Osteoblast (primary cell): ENCODE measurements around the gene APEX1. TPM values are rescaled to one million over a fixed set of nuclear protein-coding genes. Genes with fewer than 3 reads are reported as not detected.

Source experiments
- DNase-seq: peaks from one replicate; pipeline ENCODE4 v3.0.0; 2011; ENCODE audit warnings: low spot score, mixed read lengths; ENCODE audit not compliant: insufficient read length; ENCODE audit errors: missing footprints
- H2AFZ ChIP-seq: 2 replicates; pipeline ENCODE4 v1.6.0; 2011; ENCODE audit warnings: mild to moderate bottlenecking, low read length
- H3K27ac ChIP-seq: 2 replicates; pipeline ENCODE4 v1.5.1; 2011; ENCODE audit warnings: mild to moderate bottlenecking, low read depth, low read length, moderate library complexity
- H3K27me3 ChIP-seq: 2 replicates; pipeline ENCODE4 v1.6.0; 2012; ENCODE audit warnings: mild to moderate bottlenecking, control low read depth, inconsistent platforms, low read length, moderate library complexity; ENCODE audit not compliant: insufficient read depth
- H3K36me3 ChIP-seq: 2 replicates; pipeline ENCODE4 v1.5.1; 2011; ENCODE audit warnings: mild to moderate bottlenecking, low read length, control low read depth, moderate library complexity; ENCODE audit not compliant: insufficient read depth
- H3K4me1 ChIP-seq: 2 replicates; pipeline ENCODE4 v1.5.1; 2011; ENCODE audit warnings: mild to moderate bottlenecking, low read length, control low read depth, moderate library complexity; ENCODE audit not compliant: insufficient read depth
- H3K4me2 ChIP-seq: 2 replicates; pipeline ENCODE4 v1.6.0; 2011; ENCODE audit warnings: mild to moderate bottlenecking, low read length; ENCODE audit not compliant: insufficient read depth
- H3K4me3 ChIP-seq: fragments of 200-600 bp; sonication (generic); 3 replicates; pipeline ENCODE4 v1.5.1; 2012; ENCODE audit warnings: mild to moderate bottlenecking, low read length, inconsistent platforms; ENCODE audit not compliant: insufficient read depth
- H3K79me2 ChIP-seq: 2 replicates; pipeline ENCODE4 v1.6.0; 2012; ENCODE audit warnings: mild to moderate bottlenecking, low read length, control low read depth, inconsistent platforms; ENCODE audit not compliant: insufficient read depth
- H3K9me3 ChIP-seq: 2 replicates; pipeline ENCODE4 v1.5.1; 2011; ENCODE audit warnings: low read depth, low read length, control low read depth
- H4K20me1 ChIP-seq: 2 replicates; pipeline ENCODE4 v1.6.0; 2012; ENCODE audit warnings: mild to moderate bottlenecking, low read length, control low read depth; ENCODE audit not compliant: insufficient read depth
- CTCF ChIP-seq: IDR thresholded peaks from 2 replicates; pipeline ENCODE4 v1.5.1; 2011; ENCODE audit warnings: mild to moderate bottlenecking, low read depth, low read length, moderate library complexity; ENCODE audit errors: extremely low read depth
- total RNA-seq: library from RNA; depleted of rRNA; stranded (reverse); fragments of >200 nt; gene quantifications from 2 replicates; pipeline ENCODE4 v1.2.3, GENCODE V29; 2012

The APEX1 gene
- total RNA-seq, 1 donor: 74.9 TPM

GRCh38 chr14:20417250-20418186 lies 37.5 kb upstream of the APEX1 start:
- TF ChIP-seq CTCF: no peak
- no peak for DNase-seq

DNA sequence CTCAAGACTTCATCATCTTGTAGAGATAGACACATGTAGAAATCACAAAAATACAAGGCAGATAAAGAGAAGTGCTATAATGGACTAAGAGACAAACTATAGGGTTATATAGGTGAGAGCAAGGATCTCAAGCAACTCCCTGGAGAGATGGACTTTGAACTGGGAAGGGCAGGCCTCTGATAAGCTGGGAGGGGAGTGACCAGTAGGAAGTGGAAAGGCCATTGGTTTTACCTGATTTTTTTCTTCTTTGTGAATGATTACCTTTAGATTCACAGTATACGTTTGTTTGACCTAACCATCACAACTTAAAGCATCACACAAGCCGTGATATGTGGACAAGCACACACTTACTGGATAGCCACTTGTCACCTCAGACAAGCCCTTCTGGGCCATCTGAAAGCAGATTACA lies 36.5 kb upstream of the APEX1 start:
- Histone ChIP-seq H3K27ac (no peak overlapping the region), H3K4me2 (no peak overlapping the region), H3K79me2 (no peaks in the 10 kb centered on the region), H2AFZ (no peak overlapping the region), H3K27me3 (no peaks in the 10 kb centered on the region), H3K4me1 (peaks cover 2% of the 10 kb centered on the region), H3K9me3 (no peaks in the 10 kb centered on the region), H3K4me3 (no peak overlapping the region), H4K20me1 (no peaks in the 10 kb centered on the region), H3K36me3 (no peaks in the 10 kb centered on the region)
- DNase-seq: no peak
- TF ChIP-seq CTCF: no peak

More at GRCh38 chr14:20417250-20418186, 37.5 kb upstream of the APEX1 start:
- H2AFZ ChIP-seq: no peak overlapping the region
- no peak overlapping the region for H3K4me2 ChIP-seq
- no peaks in the 10 kb centered on the region for H3K36me3 ChIP-seq
- H3K4me3 ChIP-seq: no peak overlapping the region
- H3K4me1 ChIP-seq: peaks cover 2% of the 10 kb centered on the region
- H3K79me2 ChIP-seq: peaks cover under 1% of the 10 kb centered on the region
- H4K20me1 ChIP-seq: no peaks in the 10 kb centered on the region
- H3K27me3 ChIP-seq: no peaks in the 10 kb centered on the region
- no peak overlapping the region for H3K27ac ChIP-seq
- no peaks in the 10 kb centered on the region for H3K9me3 ChIP-seq

DNA sequence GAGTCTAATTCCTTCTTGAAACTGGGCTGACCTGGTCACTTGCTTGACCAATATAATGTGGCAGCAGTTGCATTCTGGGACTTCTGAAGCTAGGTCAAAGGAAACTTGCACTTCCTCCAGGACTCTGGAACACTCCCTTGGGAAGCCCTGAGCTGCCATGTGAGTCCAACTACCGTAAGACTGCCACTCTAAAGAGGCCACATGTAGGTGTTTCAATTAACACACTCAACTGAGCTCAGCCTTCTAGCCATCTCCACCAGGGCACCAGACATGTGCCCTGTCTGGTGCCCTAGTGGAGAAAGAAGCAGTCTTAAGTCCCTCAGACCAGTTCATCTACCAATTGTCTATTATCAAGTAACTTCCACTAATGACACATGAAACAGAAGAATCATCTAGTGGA lies 35.6 kb upstream of the APEX1 start:
- DNase-seq: no peak
- Histone ChIP-seq H4K20me1 (no peaks in the 10 kb centered on the region), H3K4me1 (no peaks in the 10 kb centered on the region), H3K27me3 (no peaks in the 10 kb centered on the region), H3K9me3 (no peaks in the 10 kb centered on the region), H3K36me3 (no peaks in the 10 kb centered on the region), H3K79me2 (no peaks in the 10 kb centered on the region), H3K27ac (no peak overlapping the region), H3K4me2 (no peak overlapping the region), H2AFZ (peak overlapping the region; percentile 25), H3K4me3 (no peak overlapping the region)
- TF ChIP-seq CTCF: no peak

GRCh38 chr14:20421267-20421666 lies 33.8 kb upstream of the APEX1 start:
- no peak for TF ChIP-seq CTCF
- no peak for DNase-seq
- Histone ChIP-seq H4K20me1 (no peaks in the 10 kb centered on the region), H3K27me3 (no peaks in the 10 kb centered on the region), H3K9me3 (no peaks in the 10 kb centered on the region), H3K79me2 (no peaks in the 10 kb centered on the region), H3K4me1 (no peaks in the 10 kb centered on the region), H3K4me2 (no peak overlapping the region), H2AFZ (no peak overlapping the region), H3K27ac (no peak overlapping the region), H3K4me3 (no peak overlapping the region), H3K36me3 (no peaks in the 10 kb centered on the region)
